Lung (tissue), 12 donors: ENCODE results near the gene ACCSL. TPM values are rescaled to one million over a fixed set of nuclear protein-coding genes. Genes with fewer than 3 reads are reported as not detected.

ENCODE experiments used
- ATAC-seq: fragments of 200-7000 bp; cut with Tn5 transposase; one replicate; pipeline ENCODE4 v1.9.1; 2020; ENCODE audit warnings: moderate number of reproducible peaks; ENCODE audit not compliant: insufficient read depth, low FRiP score
- DNase-seq, 3 donors: peaks; one replicate each; pipeline ENCODE4 v3.0.0-alpha.2; 2013 to 2017
- H3K27ac ChIP-seq, 2 donors: one replicate each; pipeline ENCODE4 v1.5.1; 2013; ENCODE audit warnings: mild to moderate bottlenecking in 2 of 2, moderate library complexity in 2 of 2, control low read depth in 1 of 2, inconsistent platforms in 1 of 2, low read depth in 1 of 2, low read length in 1 of 2
- H3K27me3 ChIP-seq, 3 donors: one replicate each; pipeline ENCODE4 v1.5.1; 2013; ENCODE audit warnings: low read length in 2 of 3; ENCODE audit not compliant: control insufficient read depth in 3 of 3, insufficient read depth in 3 of 3
- H3K36me3 ChIP-seq, 4 donors: one replicate each; pipeline ENCODE4 v1.5.1; 2013; ENCODE audit warnings: low read length in 4 of 4, mild to moderate bottlenecking in 1 of 4, moderate library complexity in 1 of 4; ENCODE audit not compliant: control insufficient read depth in 4 of 4, insufficient read depth in 4 of 4
- H3K4me1 ChIP-seq, 5 donors: one replicate each; pipeline ENCODE4 v1.5.1; 2013; ENCODE audit warnings: low read length in 5 of 5, mild to moderate bottlenecking in 2 of 5, moderate library complexity in 1 of 5; ENCODE audit not compliant: control insufficient read depth in 5 of 5, insufficient read depth in 5 of 5
- H3K4me3 ChIP-seq: one replicate; pipeline ENCODE4 v1.5.1; 2013; ENCODE audit warnings: mild to moderate bottlenecking, control low read depth, moderate library complexity
- H3K9ac ChIP-seq, 2 donors: one replicate each; pipeline ENCODE4 v1.5.1; 2013; ENCODE audit warnings: low read length in 2 of 2, control low read depth in 1 of 2; ENCODE audit not compliant: insufficient read depth in 1 of 2
- H3K9me3 ChIP-seq, 4 donors: one replicate each; pipeline ENCODE4 v1.5.1; 2013; ENCODE audit warnings: low read length in 3 of 4, mild to moderate bottlenecking in 1 of 4, moderate library complexity in 1 of 4; ENCODE audit not compliant: control insufficient read depth in 4 of 4, insufficient read depth in 3 of 4
- CTCF ChIP-seq: IDR thresholded peaks from 2 replicates; pipeline ENCODE4 v1.5.1; 2012; ENCODE audit warnings: mild to moderate bottlenecking; ENCODE audit errors: control extremely low read depth, extremely low read depth
- WGBS, 2 donors: extraction: QIAGEN DNeasy Blood & Tissue Kit; methylation state at CpG; one replicate each; pipeline ENCODE4 v1.1.7; 2013; 5-methylcytosine and 5-hydroxymethylcytosine counted together
- polyA plus RNA-seq, 2 donors: library from polyadenylated mRNA; stranded (reverse); fragments of 200-250 nt; gene quantifications; one replicate each; pipeline ENCODE4 v1.2.1, GENCODE V29; 2013
- total RNA-seq, 2 donors: library from RNA; depleted of rRNA in 1 of 2; stranded (reverse); fragments of >200 nt in 1 of 2; gene quantifications; one replicate each; pipeline ENCODE4 v1.2.1, GENCODE V29; 2014 to 2021
- donor health status: control.
- donor health status: control.
- donor health status: Bipolar disorder and iron deficiency.
- donor health status: healthy.
- donor health status: DM: yes; HTN: yes; CAD: no.

Gene ACCSL
- total and polyA plus RNA-seq, 4 donors = 0.02 to 0.14 TPM; not detected in 2

DNA sequence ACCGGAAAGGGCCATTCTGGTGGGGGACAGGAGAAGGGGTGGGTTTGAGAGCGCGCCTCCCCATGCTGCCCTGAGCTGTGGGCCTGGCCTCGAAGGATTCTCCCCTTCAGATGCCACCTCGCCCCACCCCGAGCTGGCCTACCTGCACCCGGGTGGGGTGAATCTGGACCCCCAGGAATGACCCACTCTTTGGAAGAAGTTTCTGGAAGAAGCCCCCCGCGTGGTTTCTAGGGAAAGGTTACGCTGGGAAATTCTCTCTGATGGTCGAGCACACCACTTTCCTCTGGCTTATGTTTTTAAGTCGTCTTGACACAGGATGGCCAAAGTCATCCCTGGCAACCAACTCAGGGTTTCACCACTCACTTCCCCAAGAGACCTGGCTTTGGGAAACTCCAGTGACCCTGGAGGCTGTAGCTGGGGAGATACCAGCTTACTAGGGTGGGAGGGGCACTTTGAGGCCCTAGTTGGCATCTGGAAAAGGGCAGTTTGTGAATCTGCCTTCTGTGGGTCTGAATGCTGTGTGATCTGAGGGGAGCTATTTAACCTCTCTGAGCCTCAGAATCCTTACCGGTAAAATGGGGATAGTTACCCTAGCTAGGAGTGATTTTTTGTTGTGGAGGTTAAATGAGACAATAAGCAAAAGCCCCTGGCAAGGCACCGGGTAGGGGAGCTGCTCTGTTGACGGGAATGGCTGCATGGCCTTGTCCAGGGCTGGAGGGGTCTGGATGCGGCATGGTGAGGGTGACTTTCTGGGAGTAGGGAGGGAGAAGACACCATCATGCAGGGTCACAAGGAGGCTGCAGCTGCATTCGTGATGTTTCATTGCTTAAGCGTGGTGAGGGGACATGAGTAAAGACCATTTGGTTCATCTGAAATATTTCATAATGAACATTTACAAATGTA lies 45.3 kb upstream of the ACCSL start:
- Histone ChIP-seq H3K36me3 (no peaks in the 10 kb centered on the region), H3K27me3 (no peaks in the 10 kb centered on the region), H3K9ac (no peak overlapping the region), H3K4me1 (peaks cover 0 to 19% (median 3%) of the 10 kb centered on the region in 5 donors), H3K9me3 (peaks cover 0 to 2% (median 0%) of the 10 kb centered on the region in 4 donors), H3K27ac (no peak overlapping the region), H3K4me3 (no peak overlapping the region)
- DNase-seq (no peak), ATAC-seq (no peak)
- WGBS, 2 donors = 85 to 89% methylated on average over 18 of the region's 18 CpGs
- no peak for TF ChIP-seq CTCF

- Histone ChIP-seq H3K4me1 (peaks cover 0 to 19% (median 3%) of the 10 kb centered on the region in 5 donors), H3K4me3 (no peak overlapping the region), H3K36me3 (no peaks in the 10 kb centered on the region), H3K9me3 (peaks cover 0 to 2% (median 0%) of the 10 kb centered on the region in 4 donors), H3K27ac (no peak overlapping the region), H3K9ac (no peak overlapping the region), H3K27me3 (no peaks in the 10 kb centered on the region)
- ATAC-seq (no peak), DNase-seq (no peak)
- WGBS, 2 donors = 93 to 96% methylated on average over 9 of the region's 9 CpGs
- TF ChIP-seq CTCF = no peak
Measured at GRCh38 chr11:44003736-44004451, 43.9 kb upstream of the ACCSL start.

GRCh38 chr11:44004452-44005062 lies 43.2 kb upstream of the ACCSL start:
- H3K4me1 ChIP-seq = peaks cover 0 to 19% (median 3%) of the 10 kb centered on the region in 5 donors
- no peaks in the 10 kb centered on the region for H3K9me3 ChIP-seq
- no peaks in the 10 kb centered on the region for H3K36me3 ChIP-seq
- H3K4me3 ChIP-seq = no peak overlapping the region
- no peak overlapping the region for H3K9ac ChIP-seq
- WGBS, 2 donors = 89 to 92% methylated on average over 10 of the region's 10 CpGs
- DNase-seq = no peak
- no peak overlapping the region for H3K27ac ChIP-seq
- no peak for TF ChIP-seq CTCF
- ATAC-seq = no peak
- no peaks in the 10 kb centered on the region for H3K27me3 ChIP-seq
